Esophagus muscularis mucosa (tissue), 4 donors: ENCODE measurements around the gene ST6GALNAC3. TPM values are rescaled to one million over a fixed set of nuclear protein-coding genes. Genes with fewer than 3 reads are reported as not detected.

Source experiments
- DNase-seq: peaks from one replicate; pipeline ENCODE4 v3.0.0-alpha.2; 2017; ENCODE audit errors: extremely low spot score
- H3K27ac ChIP-seq, 4 donors: fragments of 200-600 bp; sonication (generic); replicated peaks in 1 of 4; 1 replicate in 3 of 4; 2 replicates in 1 of 4; pipeline ENCODE4 v1.5.1; 2016 to 2019; ENCODE audit warnings: mild to moderate bottlenecking in 1 of 4
- H3K27me3 ChIP-seq, 4 donors: fragments of 200-600 bp; sonication (generic); one replicate each; pipeline versions ENCODE4 v1.5.1 to v1.6.0; 2016 to 2019
- H3K36me3 ChIP-seq, 4 donors: fragments of 200-600 bp; sonication (generic); one replicate each; pipeline ENCODE4 v1.5.1; 2016 to 2019
- H3K4me1 ChIP-seq, 4 donors: fragments of 200-600 bp; sonication (generic); one replicate each; pipeline ENCODE4 v1.5.1; 2016 to 2019
- H3K4me3 ChIP-seq, 4 donors: fragments of 200-600 bp; sonication (generic); 1 replicate in 2 of 4; 2 replicates in 2 of 4; pipeline ENCODE4 v1.5.1; 2016 to 2019; ENCODE audit warnings: mild to moderate bottlenecking in 4 of 4, moderate library complexity in 1 of 4
- H3K9me3 ChIP-seq, 4 donors: fragments of 200-600 bp; sonication (generic); 1 replicate in 3 of 4; 2 replicates in 1 of 4; pipeline ENCODE4 v1.5.1; 2016 to 2019
- CTCF ChIP-seq, 3 experiments: fragments of 200-600 bp in 2 of 3; fragments of 450-650 bp in 1 of 3; sonication (generic) in 2 of 3; IDR thresholded peaks; one replicate each; pipeline ENCODE4 v1.5.1; 2017 to 2019; ENCODE audit warnings: antibody characterized with exemption in 3 of 3, mild to moderate bottlenecking in 2 of 3, moderate library complexity in 1 of 3
- EP300 ChIP-seq: sonication (generic); formaldehyde crosslinking; IDR thresholded peaks from one replicate; pipeline ENCODE4 v1.6.1; 2017; ENCODE audit warnings: antibody characterized with exemption
- POLR2A ChIP-seq: fragments of 450-650 bp; IDR thresholded peaks from one replicate; pipeline ENCODE4 v1.6.1; 2017; ENCODE audit warnings: antibody characterized with exemption, moderate library complexity, mild to moderate bottlenecking, low read depth
- POLR2AphosphoS5 ChIP-seq, 2 donors: sonication (generic); formaldehyde crosslinking; IDR thresholded peaks; one replicate each; pipeline ENCODE4 v1.6.1; 2017; ENCODE audit warnings: antibody characterized with exemption in 2 of 2
- WGBS: methylation state at CpG from one replicate; pipeline ENCODE4 v1.1.5; 2018; 5-methylcytosine and 5-hydroxymethylcytosine counted together
- intact Hi-C: fragments of 100-400 bp; cut with DNase I; formaldehyde crosslinking; loops from one replicate; pipeline ENCODE4 v1.15.1; 2023
- total RNA-seq, 4 donors: library from RNA; depleted of rRNA; stranded (reverse); fragments of >200 nt; gene quantifications; one replicate each; pipeline versions ENCODE4 v1.1.0 to v1.2.1, GENCODE V29; 2016

Gene ST6GALNAC3
- total RNA-seq, 4 donors from 2014 or later = 2.1 to 6.8 (median 4.8) TPM

GRCh38 chr1:76290271-76290670, 215.7 kb downstream of the ST6GALNAC3 start:
- WGBS = 95% methylated on average over 2 of the region's 2 CpGs
- intact Hi-C loops = no loop called here
- H3K4me3 ChIP-seq = no peak overlapping the region
- H3K27ac ChIP-seq = no peak overlapping the region
- no peaks in the 10 kb centered on the region for H3K4me1 ChIP-seq
- no peak for TF ChIP-seq EP300
- no peak for TF ChIP-seq POLR2A
- TF ChIP-seq POLR2AphosphoS5 (IDR thresholded peaks at IDR 0.05) = no peak
- TF ChIP-seq CTCF (IDR thresholded peaks at IDR 0.05) = no peak
- no peak for DNase-seq
- H3K9me3 ChIP-seq = no peaks in the 10 kb centered on the region
- no peaks in the 10 kb centered on the region for H3K36me3 ChIP-seq
- H3K27me3 ChIP-seq = no peaks in the 10 kb centered on the region

- no peak for DNase-seq
- Histone ChIP-seq H3K27me3 (no peaks in the 10 kb centered on the region), H3K36me3 (no peaks in the 10 kb centered on the region), H3K27ac (no peak overlapping the region), H3K9me3 (no peaks in the 10 kb centered on the region), H3K4me1 (no peaks in the 10 kb centered on the region), H3K4me3 (no peak overlapping the region)
- WGBS = 93% methylated on average over 13 of the region's 13 CpGs
- intact Hi-C loops = no loop called here
- TF ChIP-seq EP300 (no peak), POLR2AphosphoS5 (IDR thresholded peaks at IDR 0.05) (no peak), POLR2A (no peak), CTCF (IDR thresholded peaks at IDR 0.05) (no peak)
Observed at GRCh38 chr1:76291191-76291590, 216.6 kb downstream of the ST6GALNAC3 start.

- Histone ChIP-seq H3K9me3 (no peaks in the 10 kb centered on the region), H3K36me3 (no peaks in the 10 kb centered on the region), H3K4me1 (no peaks in the 10 kb centered on the region), H3K4me3 (no peak overlapping the region), H3K27me3 (no peaks in the 10 kb centered on the region), H3K27ac (no peak overlapping the region)
- intact Hi-C loops = no loop called here
- DNase-seq = no peak
- TF ChIP-seq CTCF (IDR thresholded peaks at IDR 0.05) (no peak), POLR2AphosphoS5 (IDR thresholded peaks at IDR 0.05) (no peak), POLR2A (no peak), EP300 (no peak)
- 89% methylated on average over 1 of the region's 1 CpG for WGBS
Observed at GRCh38 chr1:76291737-76292136, 217.2 kb downstream of the ST6GALNAC3 start.

GRCh38 chr1:76292418-76293184, 218.1 kb downstream of the ST6GALNAC3 start:
- DNase-seq = no peak
- Histone ChIP-seq H3K27ac (no peak overlapping the region), H3K27me3 (no peaks in the 10 kb centered on the region), H3K4me3 (no peak overlapping the region), H3K36me3 (no peaks in the 10 kb centered on the region), H3K4me1 (no peaks in the 10 kb centered on the region), H3K9me3 (no peaks in the 10 kb centered on the region)
- WGBS = 79% methylated on average over 2 of the region's 2 CpGs
- no peak for TF ChIP-seq CTCF (IDR thresholded peaks at IDR 0.05)
- TF ChIP-seq EP300 = no peak
- TF ChIP-seq POLR2AphosphoS5 (IDR thresholded peaks at IDR 0.05) = no peak
- no peak for TF ChIP-seq POLR2A
- intact Hi-C loops = no loop called here

GRCh38 chr1:76293831-76294230, 219.3 kb downstream of the ST6GALNAC3 start:
- Histone ChIP-seq H3K36me3 (no peaks in the 10 kb centered on the region), H3K9me3 (no peaks in the 10 kb centered on the region), H3K4me3 (no peak overlapping the region), H3K4me1 (no peaks in the 10 kb centered on the region), H3K27me3 (no peaks in the 10 kb centered on the region), H3K27ac (no peak overlapping the region)
- intact Hi-C loops = no loop called here
- DNase-seq = no peak
- 71% methylated on average over 4 of the region's 4 CpGs for WGBS
- TF ChIP-seq EP300 (no peak), POLR2A (no peak), CTCF (IDR thresholded peaks at IDR 0.05) (no peak), POLR2AphosphoS5 (IDR thresholded peaks at IDR 0.05) (no peak)
